Kidney tubule cell (primary cell): ENCODE data around the gene BFSP1.

ENCODE experiments used
- DNase-seq: peaks from one replicate; pipeline ENCODE4 v3.0.0-alpha.2; 2018; ENCODE audit warnings: low spot score

Gene BFSP1

DNA sequence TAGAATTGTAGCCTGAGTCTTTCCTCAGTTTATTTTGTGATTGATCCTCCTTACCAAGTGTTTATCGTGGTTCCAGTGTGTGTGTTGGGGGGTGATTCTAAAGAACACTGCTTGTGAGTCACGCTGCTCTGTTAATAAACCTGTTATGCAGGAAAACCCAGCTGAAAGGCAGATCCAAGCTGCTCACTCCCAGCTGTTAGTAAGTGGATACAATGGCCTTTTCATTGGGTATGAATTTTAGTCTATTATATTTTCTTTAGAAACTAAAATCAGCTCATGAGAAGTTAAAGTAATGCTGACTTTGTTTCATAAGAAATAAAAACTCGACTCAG is 26.5 kb upstream of the BFSP1 start:
- DNase-seq, result peak; percentile 83

DNA sequence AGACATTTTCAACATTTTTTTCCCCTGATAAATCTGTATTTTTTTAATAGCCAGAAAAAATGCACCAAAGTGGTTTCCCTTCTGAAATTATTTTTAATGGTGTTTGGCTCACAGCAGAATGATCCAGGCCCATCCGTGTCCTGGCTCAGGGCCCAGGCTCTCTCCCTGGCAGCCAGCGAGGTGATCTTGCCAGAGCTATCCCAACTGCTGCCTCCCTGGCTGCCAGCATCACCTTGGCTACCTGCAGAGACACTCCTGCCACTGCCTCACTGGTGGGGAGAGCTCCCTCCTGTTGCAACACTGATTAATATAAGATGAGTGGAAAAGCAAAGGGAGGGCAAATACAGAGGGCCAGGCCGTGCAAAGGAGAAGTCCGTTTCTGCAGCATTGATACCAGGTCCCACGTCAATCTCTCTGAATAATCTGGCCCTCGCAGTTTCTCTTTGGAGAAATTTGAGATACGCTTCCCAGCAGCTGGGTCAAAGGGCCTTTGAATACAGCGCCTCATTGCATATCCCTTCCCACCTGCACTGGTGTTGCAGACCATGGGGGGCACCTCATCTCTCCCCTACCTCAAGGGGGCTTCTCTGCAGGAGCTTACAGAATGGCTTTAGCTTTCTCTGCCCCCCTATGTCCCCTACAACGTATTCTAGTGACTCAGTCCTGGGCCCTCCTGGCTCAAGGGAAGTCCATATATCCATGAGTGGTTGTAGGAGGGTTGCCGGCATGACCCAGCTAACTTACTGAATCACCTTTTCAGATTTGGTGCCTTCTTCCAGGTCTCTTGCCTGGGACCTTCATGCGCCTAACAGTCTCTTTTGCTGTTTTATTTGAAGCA is 25.9 kb upstream of the BFSP1 start:
- peak; percentile 45 for DNase-seq

DNA sequence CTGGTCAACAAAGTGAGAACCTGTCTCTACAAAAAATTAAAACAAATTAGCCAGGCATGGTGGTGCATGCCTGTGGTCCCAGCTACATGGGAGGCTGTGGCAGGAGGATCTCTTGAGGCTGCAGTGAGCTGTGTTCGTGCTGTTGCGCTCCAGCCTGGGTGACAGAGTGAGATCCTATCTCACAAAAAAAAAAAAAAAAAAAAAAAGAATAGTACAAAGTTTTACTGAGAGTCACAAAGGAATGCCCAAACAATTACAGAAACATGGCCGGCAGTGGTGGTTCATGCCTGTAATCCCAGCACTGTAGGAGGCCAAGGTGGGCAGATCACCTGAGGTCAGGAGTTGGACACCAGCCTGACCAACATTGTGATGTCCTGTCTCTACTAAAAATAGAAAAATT is 23.9 kb upstream of the BFSP1 start:
- no peak for DNase-seq

DNA sequence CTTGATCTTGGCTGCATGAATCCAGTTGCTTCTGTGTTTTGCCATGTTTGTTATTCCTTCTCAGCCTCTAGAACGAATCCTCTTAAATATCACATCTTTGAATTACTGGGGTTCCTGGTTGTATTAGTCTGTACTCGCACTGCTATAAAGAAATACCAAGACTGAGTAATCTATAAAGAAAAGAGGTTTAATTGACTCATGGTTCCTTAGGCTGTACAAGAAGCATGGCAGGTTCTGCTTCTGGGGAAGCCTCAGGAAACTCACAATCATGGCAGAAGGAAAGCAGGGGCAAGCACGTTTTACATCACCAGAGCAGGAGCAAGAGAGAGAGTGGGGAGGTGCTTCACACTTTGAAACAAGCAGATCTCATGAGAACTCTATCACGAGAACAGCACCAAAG is 18.0 kb upstream of the BFSP1 start:
- DNase-seq, result no peak

DNA sequence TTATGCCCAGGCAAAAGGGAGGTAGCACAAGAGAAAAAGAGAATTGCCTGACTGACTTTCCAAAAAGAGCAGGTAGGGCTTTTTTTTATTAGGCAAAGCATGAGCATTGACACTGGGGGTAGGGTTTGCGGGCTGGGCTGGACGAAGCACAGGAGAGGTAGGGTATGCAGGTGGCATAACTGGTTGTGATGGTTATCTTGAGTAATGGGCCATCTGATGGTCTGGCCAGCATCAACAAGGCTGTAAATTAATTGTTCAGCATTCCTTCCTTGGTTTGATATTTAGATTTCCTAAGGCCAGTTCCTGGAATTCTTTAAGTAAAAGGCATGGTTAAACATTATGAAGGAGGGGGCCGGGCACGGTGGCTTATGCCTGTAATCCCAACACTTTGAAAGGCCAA is 13.9 kb upstream of the BFSP1 start:
- DNase-seq, result no peak

DNA sequence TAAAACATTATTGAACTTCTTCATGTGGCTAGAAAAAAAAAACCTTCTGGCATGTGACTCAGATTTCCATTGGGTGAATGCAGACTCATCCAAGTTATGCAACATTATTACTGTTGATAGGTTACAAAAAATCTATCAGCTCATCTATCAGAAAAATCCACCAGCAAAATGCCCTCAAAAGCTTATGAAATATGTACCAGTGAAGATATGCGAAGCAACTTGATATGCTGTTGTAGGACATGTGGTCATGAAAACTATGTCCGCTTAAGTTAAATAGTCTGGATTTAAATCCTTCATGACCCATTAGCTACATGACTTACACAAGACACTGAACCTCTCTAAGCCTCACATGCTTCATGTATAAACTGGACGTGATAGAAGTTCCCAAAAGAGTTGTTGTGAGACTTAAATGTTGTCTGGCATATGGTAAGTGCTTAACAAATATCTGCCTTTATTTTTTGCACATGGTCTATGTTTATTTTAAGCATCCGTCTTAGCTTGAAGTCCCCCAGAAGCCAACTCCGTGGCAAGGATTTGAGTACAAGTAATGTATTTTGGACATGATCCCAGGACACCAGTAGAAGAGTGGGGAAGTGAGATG is 12.5 kb upstream of the BFSP1 start:
- no peak for DNase-seq

DNA sequence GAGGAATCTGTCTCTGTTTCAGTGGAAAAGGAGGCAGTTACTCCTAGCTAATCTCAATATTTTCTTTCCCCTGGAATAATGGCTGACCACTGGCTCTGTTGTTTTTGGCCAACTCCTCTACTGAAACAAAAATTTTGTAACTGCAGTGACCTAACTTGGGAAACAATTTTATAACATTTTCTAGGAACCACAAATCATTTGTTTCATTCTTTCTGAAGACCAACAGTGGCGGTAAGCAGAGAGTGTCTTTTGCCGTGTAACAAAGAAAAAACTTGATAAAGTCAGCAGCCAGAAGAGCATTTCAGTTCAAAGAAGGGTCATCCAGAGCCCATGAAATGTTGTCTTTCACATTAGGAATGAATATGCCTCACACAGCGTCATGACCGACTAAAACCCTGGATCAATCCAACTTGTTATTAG is 11.8 kb upstream of the BFSP1 start:
- DNase-seq, result no peak

DNA sequence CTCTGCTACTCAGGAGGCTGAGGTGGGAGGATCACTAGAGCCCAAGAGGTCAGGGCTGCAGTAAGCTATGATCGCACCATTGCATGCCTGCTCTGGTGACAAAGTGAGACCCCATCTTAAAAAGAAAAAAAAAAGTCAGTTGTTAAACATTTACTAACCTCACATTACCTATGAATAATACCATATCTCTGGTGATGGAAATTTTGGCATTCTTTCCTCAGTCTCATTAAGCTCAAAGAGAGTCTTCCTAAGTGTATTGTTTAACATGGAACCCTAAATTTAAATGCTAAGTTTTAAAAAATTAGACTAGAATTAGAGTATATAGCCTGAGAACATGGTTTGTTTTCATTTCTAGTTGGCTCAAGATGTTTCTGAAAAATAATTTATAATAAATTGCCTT is 11.3 kb upstream of the BFSP1 start:
- no peak for DNase-seq

DNA sequence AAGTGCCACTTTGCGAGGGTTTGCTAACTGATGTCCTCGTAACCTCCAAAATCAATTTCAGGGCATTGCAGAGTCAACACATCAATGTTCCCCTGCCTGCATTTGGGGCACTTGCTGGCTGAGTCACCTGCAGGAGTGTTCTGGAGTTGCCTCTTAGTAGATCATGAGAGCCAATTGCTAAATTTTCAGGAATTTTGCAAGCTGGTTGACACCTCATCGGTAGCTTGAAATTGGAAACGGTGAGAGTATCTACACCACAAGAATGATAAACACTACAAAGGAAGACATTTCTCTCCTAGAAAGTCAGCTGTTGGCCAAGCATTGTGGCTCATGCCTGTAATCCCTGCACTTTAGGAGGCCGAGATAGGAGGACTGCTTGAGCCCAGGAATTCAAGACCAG is 10.8 kb upstream of the BFSP1 start:
- no peak for DNase-seq

DNA sequence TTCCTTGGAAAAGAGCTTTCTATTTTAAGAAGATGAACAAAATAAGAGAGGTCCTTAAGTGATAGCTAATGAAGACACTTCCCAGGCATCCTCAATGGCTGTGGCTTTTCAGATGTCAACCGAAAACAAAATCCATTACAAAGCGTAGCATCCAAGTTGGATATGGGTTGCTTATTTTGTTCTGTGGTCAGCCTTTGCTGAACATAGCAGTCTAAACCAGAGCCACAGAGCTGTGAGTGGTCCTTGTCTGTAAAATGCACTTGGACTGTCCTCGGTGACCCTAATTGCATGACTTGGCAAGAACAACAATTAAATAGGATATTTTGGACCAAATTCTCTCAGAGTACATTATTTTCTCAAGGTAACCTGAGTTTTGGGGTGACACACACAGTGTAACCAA is 10.4 kb upstream of the BFSP1 start:
- DNase-seq, result no peak

DNA sequence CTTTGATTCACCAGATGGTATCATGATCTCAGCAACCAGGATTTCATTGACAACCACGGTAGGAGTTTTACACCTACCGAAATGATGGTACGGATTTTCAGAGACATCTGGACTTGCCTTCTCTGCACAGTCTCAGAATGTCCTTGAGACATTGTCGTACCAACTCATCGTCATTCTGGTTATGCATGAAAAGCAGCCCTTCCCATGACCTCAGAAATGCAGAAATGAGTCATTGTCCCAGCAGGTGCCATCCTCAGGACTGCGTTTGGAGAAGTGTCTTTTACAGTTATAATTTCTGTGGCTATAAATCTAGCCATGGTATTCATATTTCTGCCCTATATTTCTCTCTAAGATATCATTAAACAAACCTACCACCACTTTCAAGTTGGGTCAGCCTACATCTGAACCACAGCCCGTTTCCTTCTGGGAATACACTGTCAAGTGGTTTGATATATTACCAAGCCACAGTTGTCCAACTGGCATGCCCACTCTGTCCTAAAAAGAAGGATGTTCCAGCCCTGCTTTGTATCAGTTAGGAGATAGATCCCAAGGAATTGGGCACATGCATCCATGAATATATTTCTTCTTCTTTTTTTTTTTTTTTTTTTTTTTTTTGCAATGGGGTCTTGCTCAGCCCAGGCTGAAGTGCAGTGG is 7.5 kb upstream of the BFSP1 start:
- peak; percentile 68 for DNase-seq

DNA sequence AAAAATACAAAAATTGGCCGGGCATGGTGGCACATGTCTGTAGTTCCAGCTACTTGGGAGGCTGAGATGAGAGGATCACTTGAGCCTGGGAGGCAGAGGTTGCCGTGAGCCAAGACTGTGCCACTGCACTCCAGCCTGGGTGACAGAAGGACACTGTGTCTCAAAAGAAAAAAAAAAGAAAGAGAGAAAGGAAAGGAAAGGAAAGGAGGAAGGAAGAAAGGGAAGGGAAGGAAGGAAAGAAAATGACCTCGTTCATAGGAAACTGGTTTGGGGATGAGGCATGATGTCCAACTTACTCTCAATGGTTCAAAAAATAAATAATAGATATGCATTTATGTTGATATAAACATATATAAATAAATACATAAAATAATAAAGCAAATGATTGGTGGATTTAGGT is 6.8 kb upstream of the BFSP1 start:
- no peak for DNase-seq

DNA sequence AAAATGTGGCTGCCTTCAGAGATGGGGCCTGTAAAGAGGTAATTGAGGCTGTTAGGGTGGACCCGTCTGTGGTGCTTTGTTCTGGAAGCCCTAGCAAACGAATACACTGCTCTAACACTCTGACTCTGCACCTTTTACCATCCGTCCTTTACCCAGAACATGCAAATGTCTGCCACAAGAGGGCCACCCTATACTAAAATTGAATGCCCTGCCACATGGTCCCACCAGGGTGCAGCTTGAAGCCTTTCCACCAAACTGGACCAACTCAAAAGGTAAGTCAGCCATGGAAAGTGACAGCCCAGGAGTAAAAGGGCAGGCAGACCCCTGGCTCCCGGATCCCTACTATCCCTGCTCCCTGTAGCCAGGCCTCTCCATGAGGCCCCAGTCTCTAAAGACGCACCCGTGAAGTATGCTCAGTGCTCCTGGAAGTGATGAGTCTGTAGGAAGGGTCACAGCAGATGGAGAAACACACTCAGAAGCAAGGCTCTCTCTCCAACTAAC is 5.8 kb upstream of the BFSP1 start:
- peak; percentile 84 for DNase-seq

DNA sequence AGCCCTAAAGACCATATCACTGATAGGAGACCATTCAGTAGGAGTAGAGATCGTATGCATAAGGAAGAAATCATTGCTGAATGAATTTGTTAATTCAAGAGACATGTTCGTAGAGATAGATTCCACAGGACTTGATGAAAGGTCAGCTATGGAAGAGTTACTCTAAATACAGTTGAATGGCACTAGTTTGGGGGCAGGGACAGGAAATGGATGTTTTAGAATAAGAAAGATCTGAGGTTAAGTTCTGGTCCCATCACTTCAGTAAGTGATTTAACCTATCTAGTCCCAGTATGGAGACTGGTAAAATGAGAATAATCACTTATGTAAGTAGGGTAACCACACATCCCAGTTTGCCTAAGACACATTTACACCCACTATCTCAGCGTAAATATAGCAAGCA is 2.9 kb upstream of the BFSP1 start:
- DNase-seq, result no peak

DNA sequence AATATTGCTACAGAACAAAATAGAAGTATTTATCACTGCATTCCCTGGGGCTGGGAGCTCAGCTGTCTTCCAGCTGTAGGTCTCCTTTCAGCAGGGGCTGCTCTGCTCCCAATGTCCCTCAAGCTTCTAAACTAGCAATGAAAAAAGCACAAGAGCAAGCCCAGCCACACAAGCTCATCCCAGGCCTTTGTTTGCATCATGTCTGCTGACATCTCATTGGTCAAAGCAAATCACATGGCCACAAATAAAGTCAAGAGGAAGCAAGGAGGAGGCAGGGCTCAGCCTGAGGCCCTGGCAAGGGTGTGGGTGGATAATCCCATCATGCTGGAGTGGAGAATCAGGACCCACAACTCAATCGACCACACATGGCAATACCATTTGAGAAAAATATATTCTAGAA is 2.2 kb upstream of the BFSP1 start:
- DNase-seq, result peak; percentile 57

DNA sequence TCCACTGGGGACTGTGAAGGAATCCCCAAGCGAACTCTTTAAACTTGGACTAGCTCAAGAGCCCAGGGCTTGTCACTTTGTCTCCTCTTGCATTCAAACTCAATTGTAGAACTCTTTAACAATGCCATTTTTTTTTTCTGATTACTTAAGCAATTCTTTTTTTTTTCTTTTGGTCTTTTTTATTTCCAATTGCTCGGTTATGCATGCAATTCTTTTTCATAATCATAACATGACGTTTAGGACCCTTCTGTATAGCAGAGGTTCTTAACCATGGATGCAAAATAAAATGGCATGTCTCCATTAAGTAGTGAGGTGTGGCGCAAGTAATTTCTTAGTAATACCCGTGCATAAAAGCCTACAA is 466 bp upstream of the BFSP1 start:
- no peak for DNase-seq

DNA sequence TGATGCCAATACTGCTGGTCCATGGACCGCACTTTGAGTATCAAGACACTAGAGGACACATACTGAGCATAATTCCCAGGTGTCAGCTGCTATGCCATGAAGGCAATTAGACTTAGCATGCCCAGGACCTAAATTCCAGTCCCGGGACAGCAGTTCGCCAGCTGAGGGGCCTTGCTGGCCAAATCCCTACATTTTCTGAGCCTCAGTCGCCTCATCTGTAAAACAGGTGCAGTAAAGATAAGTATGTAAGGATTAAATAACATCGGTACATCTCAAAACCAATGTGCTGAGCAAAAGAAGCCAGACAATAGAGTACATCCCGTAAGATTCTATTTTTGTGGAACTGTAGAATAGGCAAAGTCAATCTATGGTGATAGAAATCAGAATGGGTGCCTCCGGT is 1.0 kb downstream of the BFSP1 start:
- DNase-seq, result no peak

DNA sequence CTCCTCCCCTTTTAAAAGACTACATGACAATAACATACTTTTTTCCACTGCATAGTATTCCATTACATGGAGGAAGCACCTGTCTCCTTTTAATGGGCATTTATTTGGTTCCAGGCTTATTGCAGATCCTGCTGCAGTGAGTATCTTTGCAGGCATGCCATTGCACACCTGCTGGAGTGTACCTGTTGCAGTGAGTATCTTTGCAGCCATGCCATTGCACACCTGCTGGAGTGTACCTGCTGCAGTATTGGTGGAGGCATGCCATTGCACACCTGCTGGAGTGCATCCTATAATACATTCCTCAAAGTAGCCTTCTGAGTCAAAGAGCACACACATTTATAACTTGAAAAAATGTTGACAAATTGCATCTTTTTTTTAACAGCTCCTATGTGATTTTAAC is 1.6 kb downstream of the BFSP1 start:
- DNase-seq, result no peak

DNA sequence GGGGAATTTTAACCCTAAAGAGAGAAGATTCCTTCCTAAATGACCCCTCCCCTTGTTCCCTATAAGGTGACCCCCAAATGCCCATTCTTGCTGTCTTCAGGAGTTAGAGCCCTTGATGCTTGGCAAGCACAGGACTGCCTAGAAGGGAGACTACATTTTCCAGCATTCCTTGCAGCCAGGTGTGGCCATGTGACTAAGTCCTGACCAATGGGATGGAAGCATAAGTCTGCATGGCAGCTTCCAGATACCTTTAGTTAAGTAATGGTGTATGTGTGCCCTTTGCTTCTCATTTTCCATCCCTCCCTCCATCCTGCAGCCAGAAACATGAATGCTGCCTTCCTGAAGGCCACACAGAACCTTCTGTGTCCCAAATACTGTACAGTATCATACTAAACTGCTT is 5.5 kb downstream of the BFSP1 start:
- peak; percentile 64 for DNase-seq

DNA sequence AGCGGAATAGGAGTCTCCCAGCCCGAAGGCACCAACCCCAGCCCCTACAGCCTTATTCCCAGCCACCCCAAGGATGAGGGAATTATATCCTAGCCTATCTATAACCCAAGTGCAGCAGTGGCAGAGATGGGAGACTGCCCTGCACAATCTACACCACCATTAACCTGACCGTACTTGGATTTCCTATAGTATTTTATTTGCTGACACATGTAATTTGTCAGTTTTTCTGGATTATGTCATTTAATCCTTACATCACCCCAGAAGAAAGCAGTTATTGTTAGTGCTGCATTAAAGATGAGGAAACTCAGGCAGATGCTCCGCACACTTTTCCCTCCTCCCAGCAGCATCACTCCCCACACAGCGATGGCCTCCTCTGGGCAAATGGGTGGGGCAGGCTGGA is 6.0 kb downstream of the BFSP1 start:
- DNase-seq, result no peak

DNA sequence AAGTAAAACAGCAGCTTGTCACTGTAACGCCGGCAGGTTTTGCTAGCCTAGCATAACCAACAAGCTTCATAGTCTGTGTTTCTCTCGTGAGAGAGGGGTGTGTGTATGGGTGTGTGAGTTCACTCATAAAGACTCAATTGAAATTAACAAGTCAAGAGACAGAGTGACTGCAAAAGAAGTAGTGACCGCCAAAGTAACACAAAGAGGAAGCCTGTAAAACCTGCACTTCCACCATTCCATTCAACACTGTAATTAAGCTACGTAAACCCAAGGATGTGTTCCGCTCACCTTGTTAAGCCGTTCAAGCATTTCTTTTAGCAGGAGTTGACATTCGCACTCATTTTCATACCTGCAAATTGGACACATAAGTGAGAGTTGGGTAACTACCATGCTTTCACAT is 6.6 kb downstream of the BFSP1 start:
- DNase-seq, result no peak

DNA sequence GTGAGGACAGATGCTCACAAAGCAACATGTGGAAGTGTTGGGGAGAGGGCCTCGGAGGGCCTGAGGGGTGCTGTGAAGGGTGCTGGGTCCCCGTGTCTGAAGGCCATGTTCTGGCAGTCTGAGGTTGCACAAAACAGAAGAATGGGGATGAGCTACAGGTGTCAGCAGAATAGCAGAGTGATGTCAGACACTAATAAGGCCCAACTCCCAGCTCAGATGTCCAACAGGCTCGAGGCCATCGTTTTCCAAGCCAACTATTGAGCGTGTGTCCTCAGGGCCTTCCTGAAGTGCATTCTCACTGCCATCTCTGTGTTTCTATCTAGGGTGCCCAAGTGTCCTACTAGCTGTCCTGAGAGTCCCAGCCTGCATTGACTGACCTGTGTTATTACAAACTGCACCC is 7.9 kb downstream of the BFSP1 start:
- no peak for DNase-seq

DNA sequence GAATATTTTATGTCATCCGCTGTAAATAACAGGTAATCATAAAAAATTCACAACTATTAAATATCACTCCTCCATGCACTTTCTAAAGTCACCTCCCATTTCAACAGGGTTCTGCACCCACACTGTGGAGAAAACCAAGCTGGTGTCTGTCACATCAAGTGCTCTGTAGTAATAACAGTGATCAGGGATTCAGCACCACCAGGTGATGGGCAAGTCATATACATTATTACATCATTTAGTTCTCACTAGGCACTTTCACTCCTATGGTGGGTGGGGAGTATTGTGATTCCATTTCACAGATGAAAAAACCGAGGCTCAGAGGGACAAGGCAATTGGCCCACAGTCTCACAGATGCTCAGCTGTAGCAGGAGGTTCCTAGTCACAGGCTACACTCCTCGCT is 8.7 kb downstream of the BFSP1 start:
- DNase-seq, result no peak

DNA sequence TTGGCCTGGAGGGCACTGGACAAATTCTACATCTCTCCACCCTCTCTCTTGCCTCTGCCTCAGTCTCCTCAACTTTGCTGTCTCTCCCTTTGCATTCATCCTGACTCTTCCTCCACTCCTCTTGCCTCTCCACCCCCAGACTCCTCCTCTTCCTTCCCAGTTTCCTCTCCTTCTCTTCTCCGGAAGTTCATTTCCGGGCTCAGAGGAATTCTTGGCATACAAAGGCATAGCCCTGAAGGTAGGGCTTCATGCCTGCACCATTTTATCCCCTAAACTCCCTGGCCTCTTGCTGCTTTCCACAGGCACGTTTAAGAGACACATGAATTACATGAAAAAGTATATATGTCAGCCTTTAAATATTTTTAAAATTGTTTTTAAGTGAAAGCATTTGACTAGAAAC is 10.6 kb downstream of the BFSP1 start:
- no peak for DNase-seq
